ENCODE results near the gene KRT34.

The KRT34 gene

GRCh38 chr17:41393294-41393693 is 11.2 kb upstream of the KRT34 start:
- no peak for TF ChIP-seq NFIC (IDR thresholded peaks at IDR 0.05)
- TF ChIP-seq CEBPB (IDR thresholded peaks at IDR 0.05): no peak
- no peak for TF ChIP-seq USF1 (IDR thresholded peaks at IDR 0.05)
- TF ChIP-seq EGR1 (IDR thresholded peaks at IDR 0.05): no peak
- TF ChIP-seq TAF1 (IDR thresholded peaks at IDR 0.05; ENCODE audit: low read depth): no peak
- TF ChIP-seq FOXM1 (IDR thresholded peaks at IDR 0.05; ENCODE audit: borderline replicate concordance, low read depth): no peak
- TF ChIP-seq EP300 (IDR thresholded peaks at IDR 0.05; ENCODE audit: borderline replicate concordance): no peak
- TF ChIP-seq ZBTB7A (IDR thresholded peaks at IDR 0.05; ENCODE audit: low read depth): no peak
- no peak for TF ChIP-seq TEAD4 (IDR thresholded peaks at IDR 0.05)
- no peak for TF ChIP-seq RAD21 (IDR thresholded peaks at IDR 0.05; ENCODE audit: low read depth)
- TF ChIP-seq TCF12 (IDR thresholded peaks at IDR 0.05; ENCODE audit: low read depth): no peak
- no peak for TF ChIP-seq YY1 (IDR thresholded peaks at IDR 0.05; ENCODE audit: low read depth)
- no peak for TF ChIP-seq REST (IDR thresholded peaks at IDR 0.05; ENCODE audit: low read depth)
- no peak for TF ChIP-seq MAX (IDR thresholded peaks at IDR 0.05)
- no peak for TF ChIP-seq CREB1 (IDR thresholded peaks at IDR 0.05; ENCODE audit: low read depth)

- no peak for TF ChIP-seq NFIC (IDR thresholded peaks at IDR 0.05)
- no peak for TF ChIP-seq EGR1 (IDR thresholded peaks at IDR 0.05)
These were observed 10.2 kb upstream of the KRT34 start for GRCh38 chr17:41392278-41392677.

GRCh38 chr17:41391535-41391934 is 9.4 kb upstream of the KRT34 start:
- TF ChIP-seq TAF1 (IDR thresholded peaks at IDR 0.05; ENCODE audit: low read depth): no peak
- no peak for TF ChIP-seq USF1 (IDR thresholded peaks at IDR 0.05)
- TF ChIP-seq EP300 (IDR thresholded peaks at IDR 0.05; ENCODE audit: borderline replicate concordance): no peak
- TF ChIP-seq REST (IDR thresholded peaks at IDR 0.05; ENCODE audit: low read depth): no peak
- TF ChIP-seq MAX (IDR thresholded peaks at IDR 0.05): no peak
- TF ChIP-seq ZBTB7A (IDR thresholded peaks at IDR 0.05; ENCODE audit: low read depth): no peak
- TF ChIP-seq EGR1 (IDR thresholded peaks at IDR 0.05): no peak

- TF ChIP-seq USF1 (IDR thresholded peaks at IDR 0.05): no peak
- no peak for TF ChIP-seq TAF1 (IDR thresholded peaks at IDR 0.05; ENCODE audit: low read depth)
These were observed 8.4 kb upstream of the KRT34 start for GRCh38 chr17:41390411-41390938.

GRCh38 chr17:41387670-41388069 is 5.6 kb upstream of the KRT34 start:
- TF ChIP-seq YY1 (IDR thresholded peaks at IDR 0.05; ENCODE audit: low read depth): no peak
- no peak for TF ChIP-seq CREB1 (IDR thresholded peaks at IDR 0.05; ENCODE audit: low read depth)
- TF ChIP-seq EGR1 (IDR thresholded peaks at IDR 0.05): no peak
- no peak for TF ChIP-seq MAX (IDR thresholded peaks at IDR 0.05)
- no peak for TF ChIP-seq RAD21 (IDR thresholded peaks at IDR 0.05; ENCODE audit: low read depth)

- TF ChIP-seq TCF12 (IDR thresholded peaks at IDR 0.05; ENCODE audit: low read depth) (no peak), ZBTB7A (IDR thresholded peaks at IDR 0.05; ENCODE audit: low read depth) (no peak), REST (IDR thresholded peaks at IDR 0.05; ENCODE audit: low read depth) (no peak), USF1 (IDR thresholded peaks at IDR 0.05) (no peak), CREB1 (IDR thresholded peaks at IDR 0.05; ENCODE audit: low read depth) (no peak), EGR1 (IDR thresholded peaks at IDR 0.05) (no peak), RAD21 (IDR thresholded peaks at IDR 0.05; ENCODE audit: low read depth) (no peak), FOXM1 (IDR thresholded peaks at IDR 0.05; ENCODE audit: borderline replicate concordance, low read depth) (no peak), NFIC (IDR thresholded peaks at IDR 0.05) (no peak), TEAD4 (IDR thresholded peaks at IDR 0.05) (no peak), YY1 (IDR thresholded peaks at IDR 0.05; ENCODE audit: low read depth) (no peak), MAX (IDR thresholded peaks at IDR 0.05) (no peak), CEBPB (IDR thresholded peaks at IDR 0.05) (no peak), TAF1 (IDR thresholded peaks at IDR 0.05; ENCODE audit: low read depth) (no peak), EP300 (IDR thresholded peaks at IDR 0.05; ENCODE audit: borderline replicate concordance) (no peak)
These were observed 4.1 kb upstream of the KRT34 start for GRCh38 chr17:41386227-41386626.
